GM19193 (cell line): ENCODE results near the gene KCTD11.

Source experiments
- POLR2A ChIP-seq: IDR thresholded peaks from 4 replicates; pipeline ENCODE4 v1.6.1; 2011; ENCODE audit not compliant: insufficient read depth, insufficient read length; ENCODE audit errors: extremely low read depth

KCTD11 gene

GRCh38 chr17:7354262-7354843 lies 2.4 kb downstream of the KCTD11 start:
- TF ChIP-seq POLR2A: no peak

- TF ChIP-seq POLR2A: no peak
Measured at GRCh38 chr17:7355053-7355452, 3.1 kb downstream of the KCTD11 start, which contains the start of gene TMEM95. TMEM95 (plus strand) TSS chr17:7355156; CDS start chr17:7355205, 49 bp downstream.

- TF ChIP-seq POLR2A: no peak
Measured at GRCh38 chr17:7355573-7355972, 3.6 kb downstream of the KCTD11 start.

GRCh38 chr17:7356072-7356549 lies 4.1 kb downstream of the KCTD11 start:
- no peak for TF ChIP-seq POLR2A

- no peak for TF ChIP-seq POLR2A
Measured at GRCh38 chr17:7356756-7357155, 4.8 kb downstream of the KCTD11 start.

GRCh38 chr17:7357381-7357780 lies 5.4 kb downstream of the KCTD11 start:
- no peak for TF ChIP-seq POLR2A

GRCh38 chr17:7361906-7362305 lies 9.9 kb downstream of the KCTD11 start:
- no peak for TF ChIP-seq POLR2A

GRCh38 chr17:7363311-7363710 lies 11.3 kb downstream of the KCTD11 start:
- TF ChIP-seq POLR2A: no peak

- TF ChIP-seq POLR2A: no peak
Measured at GRCh38 chr17:7367083-7367482, 15.1 kb downstream of the KCTD11 start.

- TF ChIP-seq POLR2A: no peak
Measured at GRCh38 chr17:7367918-7368598, 16.1 kb downstream of the KCTD11 start.

GRCh38 chr17:7369825-7370224 lies 17.9 kb downstream of the KCTD11 start:
- no peak for TF ChIP-seq POLR2A

GRCh38 chr17:7370853-7371252 lies 18.9 kb downstream of the KCTD11 start:
- TF ChIP-seq POLR2A: no peak

- no peak for TF ChIP-seq POLR2A
Measured at GRCh38 chr17:7374353-7374752, 22.4 kb downstream of the KCTD11 start.

- TF ChIP-seq POLR2A: no peak
Measured at GRCh38 chr17:7379134-7379533, 27.2 kb downstream of the KCTD11 start.

GRCh38 chr17:7380321-7380720 lies 28.4 kb downstream of the KCTD11 start:
- no peak for TF ChIP-seq POLR2A
